GM12878 (cell line): ENCODE data around the gene CCDC85B. TPM values are rescaled to one million over a fixed set of nuclear protein-coding genes. Genes with fewer than 3 reads are reported as not detected.

ENCODE experiments used
- ATF3 ChIP-seq: IDR thresholded peaks from 2 replicates; pipeline ENCODE4 v1.6.1; 2011; ENCODE audit warnings: low read depth, mild to moderate bottlenecking, low read length, moderate library complexity, borderline replicate concordance; ENCODE audit errors: extremely low read depth
- ATF7 ChIP-seq: fragments of 450-650 bp; IDR thresholded peaks from 2 replicates; pipeline ENCODE4 v1.6.1; 2016; ENCODE audit warnings: low read depth, mild to moderate bottlenecking
- CBX3 ChIP-seq: fragments of 200-600 bp; sonication (generic); IDR thresholded peaks from 2 replicates; pipeline ENCODE4 v1.6.1; 2016; ENCODE audit warnings: low read depth, borderline replicate concordance
- ELK1 ChIP-seq: IDR thresholded peaks from 2 replicates; pipeline ENCODE4 v1.6.1; 2012; ENCODE audit warnings: low read depth, low read length, improper control_type of control experiment
- PML ChIP-seq: IDR thresholded peaks from 2 replicates; pipeline ENCODE4 v1.6.1; 2012; ENCODE audit warnings: low read length, inconsistent platforms
- RCOR1 ChIP-seq: conservative IDR thresholded peaks from 2 replicates; pipeline ENCODE4 v1.6.1; 2012; ENCODE audit warnings: low read depth, low read length, improper control_type of control experiment
- RUNX3 ChIP-seq: IDR thresholded peaks from 2 replicates; pipeline ENCODE4 v1.6.1; 2012; ENCODE audit warnings: low read length, inconsistent platforms
- SKIL ChIP-seq: fragments of 450-650 bp; IDR thresholded peaks from 2 replicates; pipeline ENCODE4 v1.6.1; 2017; ENCODE audit warnings: mild to moderate bottlenecking, low read depth, inconsistent platforms; ENCODE audit not compliant: poor library complexity, severe bottlenecking
- SRF ChIP-seq, 2 experiments: IDR thresholded peaks; 2 replicates each; pipeline ENCODE4 v1.6.1; 2011; ENCODE audit warnings: low read depth in 2 of 2, low read length in 2 of 2, mild to moderate bottlenecking in 1 of 2, moderate library complexity in 1 of 2
- TAF1 ChIP-seq: IDR thresholded peaks from 2 replicates; pipeline ENCODE4 v1.6.1; 2011; ENCODE audit warnings: mild to moderate bottlenecking, low read depth, low read length, borderline replicate concordance
- YY1 ChIP-seq: IDR thresholded peaks from 2 replicates; pipeline ENCODE4 v1.6.1; 2011; ENCODE audit warnings: low read depth, mild to moderate bottlenecking, low read length
- ZBED1 ChIP-seq: IDR thresholded peaks from 2 replicates; pipeline ENCODE4 v1.6.1; 2016; ENCODE audit warnings: borderline replicate concordance
- ZBTB4 ChIP-seq: fragments of 450-650 bp; formaldehyde crosslinking; IDR thresholded peaks from 2 replicates; pipeline ENCODE4 v1.4.0; 2022; ENCODE audit warnings: mild to moderate bottlenecking, moderate library complexity
- polyA plus RNA-seq, 11 experiments: library from polyadenylated mRNA; depleted of rRNA in 4 of 11; unstranded in 6 of 11; stranded (reverse) in 5 of 11; fragments of >200 nt; fragmentation: Nextera tagmentation in 4 of 11; fragmentation: Illumina TruSeq in 1 of 11; extraction: Ambion mirVana in 4 of 11; extraction: Trizol in 1 of 11; gene quantifications; 1 replicate in 1 of 11; 2 replicates in 10 of 11; pipeline versions ENCODE4 v1.2.1 to v1.2.3, GENCODE V29; 2011 to 2016; ENCODE audit warnings: inconsistent platforms in 2 of 11, missing spikeins in 2 of 11, low read depth in 1 of 11
- total RNA-seq, 4 experiments: library from RNA; depleted of rRNA in 3 of 4; stranded (reverse); fragments of >200 nt in 3 of 4; fragmentation: Illumina TruSeq in 1 of 4; extraction: Trizol in 1 of 4; gene quantifications; 2 replicates each; pipeline versions ENCODE4 v1.2.1 to v1.2.3, GENCODE V29; 2013 to 2021
- TF ChIP-seq, protein P1 (sequence below): IDR thresholded peaks from 2 replicates; pipeline ENCODE4 v1.6.1; 2011; ENCODE audit warnings: borderline replicate concordance, low read depth, mild to moderate bottlenecking, moderate library complexity, low read length; ENCODE audit not compliant: insufficient read depth, poor library complexity, severe bottlenecking
- TF ChIP-seq, protein P2 (sequence below): IDR thresholded peaks from 2 replicates; pipeline ENCODE4 v1.6.1; 2011; ENCODE audit warnings: mild to moderate bottlenecking, low read depth, low read length, moderate library complexity; ENCODE audit not compliant: insufficient replicate concordance
- TF ChIP-seq, protein P3 (sequence below): IDR thresholded peaks from 2 replicates; pipeline ENCODE4 v1.6.1; 2011; ENCODE audit warnings: low read depth, low read length, improper control_type of control experiment, borderline replicate concordance

The CCDC85B gene
- total and polyA plus RNA-seq, 10 of the 15 experiments (the other 5 are each of a cell fraction or from before 2014, with no cell fraction given), result 0.32 to 114 (median 49.5) TPM

DNA sequence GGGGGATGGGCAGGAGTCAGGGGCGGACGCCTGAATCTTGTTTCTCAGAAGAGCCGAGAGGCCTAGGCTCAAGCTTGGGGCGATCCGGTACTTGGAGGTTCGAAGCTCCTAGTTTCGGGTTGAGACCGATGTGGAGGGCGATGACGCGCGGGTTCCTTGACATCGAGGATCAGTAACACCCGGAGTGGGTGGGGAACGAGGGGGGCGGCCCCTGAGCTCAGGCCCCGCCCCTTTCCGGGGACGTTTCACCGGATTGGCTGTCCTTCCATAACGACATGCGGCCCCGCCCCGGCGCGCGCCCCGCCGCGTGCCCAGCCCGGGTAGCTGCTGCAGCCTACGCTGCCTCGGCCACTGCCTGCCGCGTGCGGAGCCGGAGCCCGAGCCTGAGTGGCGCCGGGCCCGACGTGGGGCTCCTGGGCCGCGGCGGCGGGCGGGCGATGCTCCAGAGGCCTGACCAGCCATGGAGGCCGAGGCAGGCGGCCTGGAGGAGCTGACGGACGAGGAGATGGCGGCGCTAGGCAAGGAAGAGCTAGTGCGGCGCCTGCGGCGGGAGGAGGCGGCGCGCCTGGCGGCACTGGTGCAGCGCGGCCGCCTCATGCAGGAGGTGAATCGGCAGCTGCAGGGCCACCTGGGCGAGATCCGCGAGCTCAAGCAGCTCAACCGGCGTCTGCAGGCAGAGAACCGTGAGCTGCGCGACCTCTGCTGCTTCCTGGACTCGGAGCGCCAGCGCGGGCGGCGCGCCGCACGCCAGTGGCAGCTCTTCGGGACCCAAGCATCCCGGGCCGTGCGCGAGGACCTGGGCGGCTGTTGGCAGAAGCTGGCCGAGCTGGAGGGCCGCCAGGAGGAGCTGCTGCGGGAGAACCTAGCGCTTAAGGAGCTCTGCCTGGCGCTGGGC is at the start of gene CCDC85B (continued):
- TF ChIP-seq ZBTB4 (CRISPR knock-in tag), result no peak
- peak; percentile 21; the same call in 1 of the 2 replicates for TF ChIP-seq ZBED1
- no peak for TF ChIP-seq ATF3
- TF ChIP-seq YY1, result peak; percentile 67; the same call in 1 of the 2 replicates
- TF ChIP-seq, protein P1, sequence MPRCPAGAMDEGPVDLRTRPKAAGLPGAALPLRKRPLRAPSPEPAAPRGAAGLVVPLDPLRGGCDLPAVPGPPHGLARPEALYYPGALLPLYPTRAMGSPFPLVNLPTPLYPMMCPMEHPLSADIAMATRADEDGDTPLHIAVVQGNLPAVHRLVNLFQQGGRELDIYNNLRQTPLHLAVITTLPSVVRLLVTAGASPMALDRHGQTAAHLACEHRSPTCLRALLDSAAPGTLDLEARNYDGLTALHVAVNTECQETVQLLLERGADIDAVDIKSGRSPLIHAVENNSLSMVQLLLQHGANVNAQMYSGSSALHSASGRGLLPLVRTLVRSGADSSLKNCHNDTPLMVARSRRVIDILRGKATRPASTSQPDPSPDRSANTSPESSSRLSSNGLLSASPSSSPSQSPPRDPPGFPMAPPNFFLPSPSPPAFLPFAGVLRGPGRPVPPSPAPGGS, result no peak
- TF ChIP-seq PML, result no peak
- TF ChIP-seq SRF (IDR thresholded peaks at IDR 0.05; ENCODE audit: low read depth in 2 of 2, low read length in 2 of 2), result 0 out of 4 replicates have a peak, but pooled peaks of 1 of the 2 experiments have one; percentile 35
- TF ChIP-seq ELK1, result no peak
- peak; percentile 94 for TF ChIP-seq TAF1
- no peak for TF ChIP-seq RCOR1
- no peak for TF ChIP-seq SKIL
- peak; percentile 59; the same call in 1 of the 2 replicates for TF ChIP-seq ATF7
- TF ChIP-seq, protein P2, sequence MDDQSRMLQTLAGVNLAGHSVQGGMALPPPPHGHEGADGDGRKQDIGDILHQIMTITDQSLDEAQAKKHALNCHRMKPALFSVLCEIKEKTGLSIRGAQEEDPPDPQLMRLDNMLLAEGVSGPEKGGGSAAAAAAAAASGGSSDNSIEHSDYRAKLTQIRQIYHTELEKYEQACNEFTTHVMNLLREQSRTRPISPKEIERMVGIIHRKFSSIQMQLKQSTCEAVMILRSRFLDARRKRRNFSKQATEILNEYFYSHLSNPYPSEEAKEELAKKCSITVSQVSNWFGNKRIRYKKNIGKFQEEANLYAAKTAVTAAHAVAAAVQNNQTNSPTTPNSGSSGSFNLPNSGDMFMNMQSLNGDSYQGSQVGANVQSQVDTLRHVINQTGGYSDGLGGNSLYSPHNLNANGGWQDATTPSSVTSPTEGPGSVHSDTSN, result peak; percentile 2
- TF ChIP-seq RUNX3, result no peak
- no peak for TF ChIP-seq CBX3
- TF ChIP-seq, protein P3, sequence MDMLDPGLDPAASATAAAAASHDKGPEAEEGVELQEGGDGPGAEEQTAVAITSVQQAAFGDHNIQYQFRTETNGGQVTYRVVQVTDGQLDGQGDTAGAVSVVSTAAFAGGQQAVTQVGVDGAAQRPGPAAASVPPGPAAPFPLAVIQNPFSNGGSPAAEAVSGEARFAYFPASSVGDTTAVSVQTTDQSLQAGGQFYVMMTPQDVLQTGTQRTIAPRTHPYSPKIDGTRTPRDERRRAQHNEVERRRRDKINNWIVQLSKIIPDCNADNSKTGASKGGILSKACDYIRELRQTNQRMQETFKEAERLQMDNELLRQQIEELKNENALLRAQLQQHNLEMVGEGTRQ, result no peak
